ENCODE results near the gene NPIPB2. TPM values are rescaled to one million over a fixed set of nuclear protein-coding genes. Genes with fewer than 3 reads are reported as not detected.
"Not testable (repeated sequence)": the region's sequence is repeated elsewhere in the genome, so short reads cannot be mapped to it uniquely, and the experiment has no call there.

The NPIPB2 gene
- polyA plus RNA-seq, 6 donors from 2014 or later: 1.4 to 8.7 (median 6.1) TPM; not detected in 2

DNA sequence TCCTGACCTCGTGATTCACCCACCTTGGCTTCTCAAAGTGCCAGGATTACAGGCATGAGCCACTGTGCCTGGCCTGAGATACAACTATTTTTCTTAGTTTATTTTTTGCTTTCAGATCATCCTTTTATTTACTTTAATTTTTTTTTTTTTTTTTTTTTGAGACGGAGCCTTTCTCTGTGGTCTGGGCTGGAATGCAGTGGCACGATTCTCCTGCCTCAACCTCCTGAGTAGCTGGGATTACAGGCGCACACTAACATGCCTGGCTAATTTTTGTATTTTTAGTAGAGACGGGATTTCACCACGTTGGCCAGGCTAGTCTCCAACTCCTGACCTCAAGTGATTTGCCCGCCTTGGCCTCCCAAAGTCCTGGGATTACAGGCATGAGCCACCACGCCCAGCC, 11.7 kb upstream of the NPIPB2 start:
- H3K4me1 Mint-ChIP-seq: peaks cover 16 to 19% (median 18%) of the 10 kb centered on the region in 3 donors
- ATAC-seq (ENCODE audit: low read depth in 2 of 2); H3K27ac Mint-ChIP-seq; H3K4me3 Mint-ChIP-seq; H3K9me3 Mint-ChIP-seq; H3K27me3 Mint-ChIP-seq; DNase-seq; H3K36me3 Mint-ChIP-seq: not testable (repeated sequence)

DNA sequence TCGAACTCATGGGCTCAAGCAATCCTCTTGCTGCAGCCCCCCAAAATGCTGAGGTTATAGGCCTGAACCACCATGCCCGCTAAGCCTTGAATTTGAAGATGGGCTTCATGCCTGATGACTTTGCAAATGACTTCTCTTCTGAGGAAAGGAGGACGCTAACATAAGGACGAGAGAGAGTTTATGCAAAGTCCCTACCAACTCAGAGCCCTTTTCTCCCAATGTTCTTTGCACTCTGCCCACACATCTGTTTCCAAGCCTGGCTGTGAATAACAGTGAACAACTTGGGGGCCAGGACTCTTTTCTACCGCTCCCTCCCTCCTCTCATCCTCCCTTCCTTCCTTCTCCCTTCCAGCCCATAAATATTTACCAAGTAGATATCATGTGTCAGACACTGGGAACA, 8.5 kb upstream of the NPIPB2 start:
- no peaks in the 10 kb centered on the region for H3K36me3 Mint-ChIP-seq
- H3K4me3 Mint-ChIP-seq: no peak overlapping the region
- H3K27me3 Mint-ChIP-seq: no peaks in the 10 kb centered on the region
- DNase-seq (no peak), ATAC-seq (ENCODE audit: low read depth in 2 of 2) (no peak)
- peak overlapping the region in 3 of 6 donors; percentile 4 to 84 (median 7) for H3K27ac Mint-ChIP-seq
- H3K9me3 Mint-ChIP-seq: no peaks in the 10 kb centered on the region
- H3K4me1 Mint-ChIP-seq: peaks cover 10 to 16% (median 15%) of the 10 kb centered on the region in 3 donors

DNA sequence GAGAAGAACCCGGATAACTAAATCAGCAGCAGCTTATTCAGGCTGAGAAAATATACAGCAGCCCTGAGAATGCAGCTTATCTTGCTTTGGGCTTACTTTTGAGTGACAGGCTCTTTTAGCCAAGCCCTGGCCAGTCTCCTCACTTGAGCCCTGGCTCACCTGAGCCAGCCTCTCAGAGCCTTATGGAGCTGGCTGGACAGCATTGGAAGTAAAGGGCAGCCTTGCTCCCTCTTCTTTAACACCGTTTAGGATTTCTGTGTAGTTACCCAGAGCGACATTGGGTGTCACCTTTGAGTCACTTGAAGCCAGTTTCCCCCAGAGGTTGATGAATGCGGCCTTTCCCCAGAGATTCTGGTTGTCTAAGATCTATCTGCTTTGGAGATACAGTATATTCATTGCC, 7.7 kb upstream of the NPIPB2 start:
- peak; percentile 93 to 95 for ATAC-seq (ENCODE audit: low read depth in 2 of 2)
- H3K4me3 Mint-ChIP-seq: no peak overlapping the region
- no peaks in the 10 kb centered on the region for H3K9me3 Mint-ChIP-seq
- peak; percentile 48 for DNase-seq
- H3K4me1 Mint-ChIP-seq: peaks cover 10 to 16% (median 15%) of the 10 kb centered on the region in 3 donors
- no peaks in the 10 kb centered on the region for H3K36me3 Mint-ChIP-seq
- H3K27ac Mint-ChIP-seq: peak overlapping the region in 3 of 6 donors; percentile 7 to 51 (median 14)
- no peaks in the 10 kb centered on the region for H3K27me3 Mint-ChIP-seq

DNA sequence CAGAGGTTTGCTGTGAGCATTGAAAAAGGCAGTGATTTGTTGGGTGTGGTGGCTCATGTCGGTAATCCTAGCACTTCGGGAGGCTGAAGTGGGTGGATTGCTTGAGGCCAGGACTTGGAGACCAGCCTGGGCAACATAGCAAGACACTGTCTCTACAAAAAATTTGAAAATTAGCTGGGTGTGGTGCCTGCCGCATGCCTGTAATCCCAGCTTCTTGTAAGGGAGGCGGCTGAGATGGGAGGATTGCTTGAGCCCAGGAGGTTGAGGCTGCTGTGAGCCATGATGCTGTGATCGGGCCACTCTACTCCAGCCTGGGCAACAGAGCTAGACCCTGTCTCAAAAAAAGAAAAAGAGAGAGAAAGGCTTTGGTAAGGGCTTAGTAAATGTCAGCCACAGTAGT, 7.0 kb upstream of the NPIPB2 start:
- Mint-ChIP-seq H3K4me1 (peaks cover 10 to 16% (median 15%) of the 10 kb centered on the region in 3 donors), H3K4me3 (no peak overlapping the region), H3K9me3 (no peaks in the 10 kb centered on the region), H3K27me3 (no peaks in the 10 kb centered on the region), H3K27ac (peak overlapping the region in 1 of 6 donors; percentile 75), H3K36me3 (no peaks in the 10 kb centered on the region)
- no peak for ATAC-seq (ENCODE audit: low read depth in 2 of 2)
- no peak for DNase-seq

DNA sequence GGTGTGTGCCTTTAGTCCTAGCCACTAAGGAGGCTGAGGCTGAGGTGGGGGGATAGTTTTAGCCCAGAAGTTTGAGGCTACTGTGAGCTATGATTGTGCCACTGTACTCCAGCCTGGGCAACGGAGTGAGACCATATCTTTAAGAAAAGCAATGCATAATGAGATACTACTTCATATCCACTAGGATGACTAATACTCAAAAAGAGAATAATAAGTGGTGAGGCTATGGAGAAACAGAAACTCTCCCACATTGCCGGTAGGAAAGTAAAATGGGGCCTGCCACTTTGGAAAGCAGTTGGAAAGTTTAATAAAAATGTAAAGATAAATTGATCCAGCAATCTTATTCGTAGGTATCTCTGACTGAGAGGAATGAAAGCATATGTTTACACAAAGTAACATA, 4.6 kb upstream of the NPIPB2 start:
- Mint-ChIP-seq H3K27me3 (no peaks in the 10 kb centered on the region), H3K36me3 (no peaks in the 10 kb centered on the region), H3K4me1 (peaks cover 10 to 19% (median 15%) of the 10 kb centered on the region in 3 donors), H3K9me3 (no peaks in the 10 kb centered on the region), H3K27ac (no peak overlapping the region), H3K4me3 (no peak overlapping the region)
- ATAC-seq (ENCODE audit: low read depth in 2 of 2) (no peak), DNase-seq (no peak)

DNA sequence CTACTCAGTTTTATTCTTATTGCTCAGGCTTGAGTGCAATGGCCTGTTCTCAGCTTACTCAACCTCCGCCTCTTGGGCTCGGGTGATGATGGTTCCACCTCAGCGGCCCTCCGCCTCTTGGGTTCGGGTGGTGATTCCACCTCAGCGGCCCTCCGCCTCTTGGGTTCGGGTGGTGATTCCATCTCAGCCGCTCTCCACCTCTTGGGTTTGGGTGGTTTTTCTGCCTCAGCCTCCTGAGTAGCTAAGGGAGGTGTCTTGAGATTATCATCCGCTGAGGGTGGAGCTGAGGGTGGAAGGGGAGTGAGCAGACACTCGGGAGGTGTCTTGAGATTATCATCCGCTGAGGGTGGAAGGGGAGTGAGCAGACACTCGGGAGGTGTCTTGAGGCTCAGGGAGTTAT, 14.5 kb downstream of the NPIPB2 start:
- H3K4me1 Mint-ChIP-seq; ATAC-seq (ENCODE audit: low read depth in 2 of 2); H3K27me3 Mint-ChIP-seq; H3K27ac Mint-ChIP-seq; H3K4me3 Mint-ChIP-seq; DNase-seq; H3K36me3 Mint-ChIP-seq; H3K9me3 Mint-ChIP-seq: not testable (repeated sequence)

DNA sequence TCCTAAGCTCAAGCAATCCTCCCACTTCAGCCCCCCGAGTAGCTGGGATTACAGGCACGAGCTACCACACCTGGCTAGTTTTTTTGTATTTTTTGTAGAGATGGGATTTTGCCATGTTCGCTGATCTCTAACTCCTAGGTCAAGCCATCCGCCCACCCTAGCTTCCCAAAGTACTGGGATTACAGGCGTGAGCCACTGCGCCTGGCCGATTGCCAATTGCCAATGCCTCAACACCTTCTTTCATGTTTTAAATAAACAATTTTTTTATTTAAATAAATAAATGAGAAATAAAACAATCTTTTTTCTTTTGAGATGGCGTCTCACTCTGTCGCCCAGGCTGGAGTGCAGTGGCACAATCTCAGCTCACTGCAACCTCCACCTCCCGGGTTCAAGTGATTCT, 17.8 kb downstream of the NPIPB2 start:
- peak overlapping the region in 1 of 6 donors; percentile 68 for H3K27ac Mint-ChIP-seq
- H3K27me3 Mint-ChIP-seq; H3K4me3 Mint-ChIP-seq; DNase-seq; H3K4me1 Mint-ChIP-seq; H3K9me3 Mint-ChIP-seq; H3K36me3 Mint-ChIP-seq; ATAC-seq (ENCODE audit: low read depth in 2 of 2): not testable (repeated sequence)

DNA sequence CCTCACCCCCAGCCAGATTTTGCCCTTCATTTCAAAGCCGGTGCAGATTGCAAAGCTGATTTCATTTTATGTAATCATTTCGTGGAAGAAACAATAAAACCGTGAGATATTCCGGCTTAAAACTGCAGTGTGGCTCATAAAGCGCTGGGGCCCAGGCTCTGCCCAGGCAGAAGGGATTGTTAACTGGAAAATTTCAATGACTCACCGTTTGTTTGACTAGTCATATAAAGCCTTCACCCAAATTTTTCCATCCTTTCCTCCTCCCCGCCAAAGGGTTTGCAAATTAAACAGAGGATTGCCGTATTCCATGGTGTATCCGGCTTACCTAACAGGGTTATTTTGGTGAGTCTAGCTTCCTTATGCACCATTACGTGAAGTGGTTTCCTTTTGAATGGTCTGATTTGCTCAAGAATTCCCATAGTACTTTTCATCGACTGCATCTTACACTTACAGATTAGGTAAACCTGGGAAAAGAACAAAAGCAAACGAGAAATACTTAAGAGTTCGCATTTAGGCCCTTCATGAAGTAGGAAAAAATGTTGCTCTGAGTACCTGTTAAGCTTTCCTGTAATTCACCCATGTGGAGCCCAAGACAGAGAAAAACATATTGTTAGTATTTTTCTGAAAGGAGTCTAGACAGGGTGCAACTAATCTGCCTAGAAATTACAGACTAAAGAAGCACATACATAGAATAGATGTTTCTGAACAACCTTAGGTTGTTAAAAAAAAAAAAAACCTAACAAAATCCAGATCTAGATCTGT, 25.1 kb downstream of the NPIPB2 start:
- DNase-seq (no peak), ATAC-seq (ENCODE audit: low read depth in 2 of 2) (no peak)
- H3K36me3 Mint-ChIP-seq: no peaks in the 10 kb centered on the region
- no peaks in the 10 kb centered on the region for H3K9me3 Mint-ChIP-seq
- peak overlapping the region in 7 of 8 donors; percentile 81 to 95 (median 92) for H3K4me3 Mint-ChIP-seq
- no peaks in the 10 kb centered on the region for H3K27me3 Mint-ChIP-seq
- peaks cover 20 to 35% (median 32%) of the 10 kb centered on the region in 3 donors for H3K4me1 Mint-ChIP-seq
- peak overlapping the region in 5 of 6 donors; percentile 30 to 95 (median 94) for H3K27ac Mint-ChIP-seq

DNA sequence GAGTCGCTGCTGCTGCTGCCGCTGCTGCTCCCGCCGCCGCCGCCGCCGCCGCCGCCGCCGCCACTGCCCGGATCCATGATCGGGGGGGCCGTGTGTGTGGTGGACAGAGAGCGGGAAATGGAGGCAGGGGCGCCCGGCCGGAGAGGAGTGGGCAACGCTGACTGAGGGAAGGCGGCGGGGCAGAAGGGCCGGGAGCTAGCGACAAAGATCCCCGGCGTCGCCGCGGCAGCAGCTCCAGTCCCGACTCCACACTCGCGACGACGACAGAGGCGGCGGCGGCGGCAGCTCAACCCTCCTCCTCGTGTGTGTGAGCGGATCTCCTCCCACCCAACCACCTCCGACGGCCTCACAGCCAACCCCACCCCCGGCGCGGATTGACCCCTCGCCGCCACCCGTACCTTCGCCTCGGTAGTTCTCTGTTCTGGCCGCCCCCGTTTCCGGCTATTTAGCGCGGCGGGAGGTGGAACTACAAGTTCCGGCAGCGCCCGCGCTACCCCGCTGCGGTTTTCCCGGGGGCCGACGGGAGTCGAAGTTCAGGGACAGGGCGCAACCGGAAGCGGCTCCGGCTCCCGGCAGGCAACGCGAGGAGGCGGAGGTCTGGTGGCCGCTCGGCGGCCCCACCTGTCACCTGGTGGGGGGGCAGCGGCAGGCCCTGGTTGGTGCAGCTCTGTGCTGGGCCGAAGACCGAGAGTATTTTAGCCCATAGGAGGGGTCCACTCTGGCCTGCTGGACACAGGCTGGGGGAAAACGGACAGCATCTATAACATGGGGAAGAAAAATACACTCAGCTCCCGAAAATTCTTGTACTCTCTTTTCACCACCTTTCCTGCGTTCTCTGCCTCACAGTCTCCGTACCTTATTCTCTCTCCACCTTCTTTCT, 26.0 kb downstream of the NPIPB2 start, which contains the start of gene GSPT1:
GSPT1 (minus strand) TSS at position 313 of the 880 bp plus-strand sequence; CDS start at position 77, 236 bp downstream.
- peak; percentile 87 to 89 for ATAC-seq (ENCODE audit: low read depth in 2 of 2)
- Mint-ChIP-seq H3K27me3 (no peaks in the 10 kb centered on the region), H3K4me3 (peak within 1 kb of the TSS; percentile 91 to 96 (median 94)), H3K27ac (peak within 1 kb of the TSS; percentile 87 to 95 (median 94)), H3K9me3 (no peaks in the 10 kb centered on the region), H3K36me3 (no peaks in the 10 kb centered on the region), H3K4me1 (peaks cover 20 to 36% (median 35%) of the 10 kb centered on the region in 3 donors)
- DNase-seq: peak; percentile 100

DNA sequence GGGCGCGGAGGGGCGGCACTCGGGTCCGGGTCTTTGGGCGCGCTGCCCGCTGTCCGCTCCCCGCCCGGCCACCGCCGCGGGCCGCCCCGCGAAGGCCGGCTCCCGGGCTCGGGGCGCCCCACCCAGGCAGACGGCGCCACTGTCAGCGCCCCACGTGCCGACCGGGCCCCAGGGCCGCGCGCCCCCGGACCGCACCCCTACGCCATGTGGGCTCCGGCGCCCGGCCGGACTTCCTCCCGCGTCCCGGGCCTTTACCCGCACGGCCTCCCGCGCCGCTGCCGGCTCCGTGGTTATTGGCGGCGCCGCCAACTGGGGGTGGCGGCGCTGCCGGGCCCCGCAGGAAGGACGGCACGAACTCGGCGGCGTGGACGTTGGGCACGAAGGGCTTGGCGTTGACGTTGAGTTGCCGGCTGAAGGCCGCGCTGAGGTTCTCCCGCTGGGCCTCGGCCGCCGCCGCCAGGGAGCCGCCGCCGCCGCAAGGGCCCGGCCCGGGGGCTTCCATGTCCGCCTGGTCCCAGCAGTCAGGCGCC, 26.7 kb downstream of the NPIPB2 start:
- Mint-ChIP-seq H3K9me3 (no peaks in the 10 kb centered on the region), H3K27ac (peak overlapping the region in 4 of 6 donors; percentile 92 to 95 (median 94)), H3K4me1 (peaks cover 25 to 42% (median 42%) of the 10 kb centered on the region in 3 donors), H3K27me3 (no peaks in the 10 kb centered on the region), H3K36me3 (no peaks in the 10 kb centered on the region), H3K4me3 (peak overlapping the region; percentile 91 to 96 (median 94))
- peak; percentile 52 for DNase-seq
- ATAC-seq (ENCODE audit: low read depth in 2 of 2): peak; percentile 11 to 23

DNA sequence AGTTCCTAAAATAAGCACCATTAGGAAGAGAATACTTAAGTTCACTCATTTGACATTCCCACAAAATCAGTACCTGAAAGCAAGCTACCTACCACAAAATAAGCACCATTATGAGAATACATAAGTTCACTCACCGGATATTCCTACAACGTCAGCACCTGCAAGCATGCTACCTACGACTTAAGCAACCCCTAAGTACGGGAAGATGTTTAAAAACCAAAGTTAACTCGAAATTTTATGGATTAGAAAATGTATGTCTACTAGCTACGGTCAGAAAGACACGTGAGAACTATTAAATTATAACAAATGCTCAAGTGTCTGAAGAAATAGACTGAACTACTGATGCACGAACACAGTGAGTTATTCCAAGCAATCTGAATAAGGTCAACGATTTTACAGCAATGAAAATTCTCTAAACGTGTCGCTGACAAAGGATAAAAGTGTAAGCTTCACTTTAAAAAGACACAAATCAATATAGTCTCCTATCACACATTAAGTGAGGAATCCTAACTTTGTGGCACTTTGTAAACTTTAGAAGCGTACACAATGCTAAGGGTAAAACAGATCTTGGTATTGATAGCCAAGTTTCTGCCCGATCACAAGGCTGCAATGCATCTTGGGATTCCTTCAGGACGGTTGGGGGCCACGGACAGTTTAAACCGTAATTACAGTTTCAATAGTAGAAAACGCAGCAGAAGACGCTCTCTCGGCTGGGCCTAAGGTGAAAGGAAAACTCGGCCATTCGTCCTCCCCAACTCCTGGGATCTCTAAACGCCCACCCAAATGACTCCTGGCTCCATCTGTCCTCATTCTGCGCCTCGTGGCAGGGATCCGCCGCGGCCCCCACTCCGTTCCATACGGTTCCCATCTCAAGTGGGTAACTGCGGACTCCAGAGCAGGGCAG, 27.4 kb downstream of the NPIPB2 start:
- H3K27ac Mint-ChIP-seq: peak overlapping the region; percentile 41 to 95 (median 90)
- peak overlapping the region; percentile 87 to 96 (median 94) for H3K4me3 Mint-ChIP-seq
- DNase-seq (no peak), ATAC-seq (ENCODE audit: low read depth in 2 of 2) (no peak)
- H3K9me3 Mint-ChIP-seq: no peaks in the 10 kb centered on the region
- H3K36me3 Mint-ChIP-seq: no peaks in the 10 kb centered on the region
- H3K27me3 Mint-ChIP-seq: no peaks in the 10 kb centered on the region
- H3K4me1 Mint-ChIP-seq: peaks cover 26 to 48% (median 42%) of the 10 kb centered on the region in 3 donors

DNA sequence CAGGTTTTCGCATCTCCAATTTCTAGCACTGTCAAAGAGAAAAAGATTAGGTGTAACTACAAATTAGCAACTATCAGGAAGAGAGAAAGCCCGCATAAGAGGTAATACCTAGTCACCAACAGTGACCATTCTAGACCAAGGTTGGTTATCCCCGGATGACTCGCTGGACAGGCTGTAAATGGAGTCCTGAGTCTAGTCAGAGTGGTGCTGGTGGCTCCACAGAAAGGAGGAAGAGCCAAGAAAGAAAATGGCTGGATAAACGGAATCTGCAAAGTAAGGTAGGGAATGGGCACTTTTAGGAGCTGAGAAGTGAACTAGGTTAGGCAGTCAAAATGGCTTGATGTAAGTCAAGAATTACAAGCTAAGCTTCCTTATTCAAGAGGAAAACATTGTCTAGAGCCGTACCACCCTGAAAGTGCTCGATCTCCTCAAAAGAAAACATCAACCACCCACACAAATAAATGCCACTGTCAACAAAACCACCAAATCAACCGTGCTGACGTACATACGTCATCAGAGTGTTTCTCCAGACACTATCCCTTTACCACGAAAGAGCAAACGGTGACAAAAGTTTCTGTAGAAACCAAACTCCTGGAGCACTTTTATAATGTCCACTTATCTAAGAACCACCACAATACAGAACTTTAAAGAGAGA, 28.3 kb downstream of the NPIPB2 start:
- H3K27me3 Mint-ChIP-seq: no peaks in the 10 kb centered on the region

More for the DNA sequence above, 28.3 kb downstream of the NPIPB2 start:
- no peak for ATAC-seq (ENCODE audit: low read depth in 2 of 2)
- Mint-ChIP-seq H3K9me3 (no peaks in the 10 kb centered on the region), H3K27ac (peak overlapping the region in 3 of 6 donors; percentile 15 to 88 (median 42)), H3K36me3 (no peaks in the 10 kb centered on the region), H3K4me3 (peak overlapping the region; percentile 87 to 96 (median 94)), H3K4me1 (peaks cover 26 to 50% (median 42%) of the 10 kb centered on the region in 3 donors)
- no peak for DNase-seq
